NCI-H345 treated with DMSO at 0.1 percent for 48 hours (cell line): ENCODE data around the gene ZNF329.

ENCODE experiments used
- DNase-seq: peaks from one replicate; lab custom pipeline; 2025; ENCODE audit not compliant: unreplicated experiment; lab: John Stamatoyannopoulos, UW

Gene ZNF329

GRCh38 chr19:58118979-58119733, 31.4 kb downstream of the ZNF329 start:
- no peak for DNase-seq

GRCh38 chr19:58117841-58118575, 32.6 kb downstream of the ZNF329 start:
- DNase-seq: no peak

- no peak for DNase-seq
Observed at GRCh38 chr19:58108546-58108817, 42.1 kb downstream of the ZNF329 start.

- no peak for DNase-seq
Observed at GRCh38 chr19:58107778-58108545, 42.6 kb downstream of the ZNF329 start.

- no peak for DNase-seq
Observed at GRCh38 chr19:58098682-58098998, 51.9 kb downstream of the ZNF329 start.

GRCh38 chr19:58097781-58098681, 52.6 kb downstream of the ZNF329 start, which contains the start of gene ZSCAN18:
Gene ZSCAN18 (minus strand): TSS chr19:58098231. CDS start chr19:58090267, 7,964 bp downstream.
- DNase-seq: peak; percentile 79

- no peak for DNase-seq
Observed at GRCh38 chr19:58097349-58097748, 53.2 kb downstream of the ZNF329 start.

- no peak for DNase-seq
Observed at GRCh38 chr19:58096884-58097283, 53.7 kb downstream of the ZNF329 start.

- no peak for DNase-seq
Observed at GRCh38 chr19:58095328-58095727, 55.3 kb downstream of the ZNF329 start.

- no peak for DNase-seq
Observed at GRCh38 chr19:58093071-58093470, 57.5 kb downstream of the ZNF329 start.

GRCh38 chr19:58091251-58091995, 59.2 kb downstream of the ZNF329 start:
- DNase-seq: no peak

- DNase-seq: no peak
Observed at GRCh38 chr19:58089846-58090245, 60.7 kb downstream of the ZNF329 start.

GRCh38 chr19:58088521-58089052, 62.0 kb downstream of the ZNF329 start:
- no peak for DNase-seq

- no peak for DNase-seq
Observed at GRCh38 chr19:58086825-58087710, 63.5 kb downstream of the ZNF329 start.

- DNase-seq: no peak
Observed at GRCh38 chr19:58085348-58085875, 65.2 kb downstream of the ZNF329 start.

GRCh38 chr19:58084596-58085347, 65.8 kb downstream of the ZNF329 start:
- no peak for DNase-seq

- no peak for DNase-seq
Observed at GRCh38 chr19:58083021-58083420, 67.6 kb downstream of the ZNF329 start.

- no peak for DNase-seq
Observed at GRCh38 chr19:58079792-58080191, 70.8 kb downstream of the ZNF329 start.
